GM18858 (cell line): ENCODE data around the gene SEMA3A.

ENCODE experiments used
- ATAC-seq: cut with Tn5 transposase; IDR thresholded peaks from one replicate; pipeline ENCODE4 v1.9.1; 2021; ENCODE audit not compliant: unreplicated experiment

SEMA3A gene

DNA sequence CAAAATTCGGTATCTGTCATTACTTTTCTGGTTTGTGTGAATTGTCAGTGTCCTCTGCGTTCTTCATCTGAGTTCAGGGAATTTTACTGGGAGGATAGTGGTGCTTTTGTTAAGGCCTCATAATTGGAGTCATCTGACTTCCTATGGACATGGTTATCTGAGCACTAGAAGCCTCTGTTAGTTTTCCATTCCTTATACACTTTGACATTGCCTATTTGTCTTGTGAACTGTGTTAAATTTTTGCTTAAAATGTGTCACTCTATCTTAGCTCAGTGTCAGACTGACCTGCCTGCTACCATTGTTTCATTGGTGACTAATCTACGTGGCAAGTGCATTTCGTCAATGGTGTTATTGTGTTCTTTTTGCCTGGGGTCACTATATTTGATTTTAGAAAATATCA is 253.3 kb downstream of the SEMA3A start:
- no peak for ATAC-seq

DNA sequence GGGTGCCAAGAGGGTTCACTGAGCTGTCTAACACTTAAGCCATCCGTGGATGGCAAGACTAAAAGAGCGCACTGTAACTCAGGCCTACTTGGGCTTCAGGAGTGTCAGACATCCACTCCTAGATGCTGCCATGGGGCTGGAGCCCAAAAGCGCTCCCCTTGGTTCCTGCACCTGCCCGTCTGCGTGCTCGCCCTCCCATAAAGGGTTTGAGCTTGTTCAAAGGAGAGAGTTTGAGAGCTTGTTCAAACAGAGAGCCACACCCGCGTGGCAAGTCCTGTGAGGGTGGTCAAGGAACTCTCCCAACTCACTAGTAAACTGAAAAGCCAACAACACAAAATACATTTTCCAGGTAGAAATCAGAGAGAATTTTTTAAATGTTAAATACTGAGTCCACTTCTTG is 256.7 kb downstream of the SEMA3A start:
- no peak for ATAC-seq

DNA sequence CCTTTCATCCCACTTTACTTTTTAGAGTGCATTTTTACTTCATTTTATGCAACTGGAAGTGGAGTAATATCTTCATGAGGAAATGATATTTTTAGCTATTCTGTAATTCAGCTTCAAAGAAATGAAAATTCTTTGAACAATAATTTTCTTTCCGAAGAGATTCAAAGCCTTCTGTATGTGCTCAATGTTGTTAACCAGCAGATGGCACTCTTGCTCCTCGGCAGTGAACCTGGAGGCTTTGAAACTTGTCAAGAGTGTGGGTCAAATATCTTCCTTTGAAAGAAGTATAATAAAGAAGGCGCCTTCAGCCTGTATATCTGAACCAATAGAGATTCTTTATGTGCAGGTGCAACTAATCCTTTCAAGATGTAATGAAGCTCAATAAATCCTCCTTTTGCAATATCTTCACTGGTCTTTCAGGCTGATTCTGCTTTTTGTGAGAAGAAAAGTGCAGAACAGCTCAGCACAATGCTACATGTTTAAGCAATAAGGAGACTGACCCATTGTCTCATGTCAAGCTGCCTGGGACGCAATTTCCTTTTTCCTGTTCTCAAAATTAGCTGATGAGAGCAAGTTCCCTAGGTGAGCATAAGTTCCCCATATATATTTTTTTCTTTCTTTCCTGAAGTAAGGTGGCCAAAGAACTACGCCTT is 258.4 kb downstream of the SEMA3A start:
- peak; percentile 90 for ATAC-seq

DNA sequence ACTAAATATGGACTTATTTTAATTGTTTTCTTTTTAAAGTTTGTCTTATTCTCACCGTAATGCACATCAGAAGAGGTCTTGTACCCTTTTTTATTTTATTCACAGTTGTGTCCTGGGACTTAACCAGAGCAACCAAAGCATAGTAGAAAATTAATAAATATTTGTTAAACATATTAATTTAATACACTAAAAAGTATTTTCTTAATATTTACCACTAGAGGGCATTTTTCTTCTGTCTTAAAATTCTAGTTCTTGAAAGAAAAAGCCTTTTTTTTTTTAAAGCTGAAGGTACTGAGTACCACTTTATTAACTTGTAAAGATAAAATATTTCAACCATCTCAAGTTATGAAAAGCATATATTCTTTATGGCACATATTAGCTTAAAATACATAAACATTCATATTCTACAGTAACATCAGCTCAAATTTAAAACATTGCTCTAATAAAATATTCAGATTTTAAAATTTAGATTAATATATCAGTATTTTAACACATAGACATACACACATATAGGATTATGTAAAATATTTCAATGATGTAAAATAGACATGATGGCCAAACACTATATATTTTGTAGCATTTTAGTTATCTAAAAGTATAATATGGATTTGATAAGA is 260.4 kb downstream of the SEMA3A start:
- no peak for ATAC-seq

DNA sequence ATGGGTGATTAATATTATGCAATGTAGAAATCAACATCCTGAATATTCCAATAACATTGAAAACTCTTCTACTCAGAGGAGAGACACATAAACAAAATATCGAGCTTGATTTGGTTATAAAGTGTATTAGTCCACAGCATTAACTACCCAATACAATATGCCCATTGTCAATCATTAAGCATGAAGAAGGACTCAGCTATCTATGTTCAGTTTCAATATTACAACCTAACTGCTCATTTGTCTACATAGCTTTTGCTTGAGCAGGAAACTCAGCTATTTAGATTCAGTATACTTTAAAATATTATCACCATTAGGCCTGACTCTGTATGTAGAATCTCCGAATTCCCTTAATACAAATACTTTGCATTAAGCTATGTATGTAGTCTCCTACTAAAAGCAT is 262.6 kb downstream of the SEMA3A start:
- ATAC-seq: no peak

DNA sequence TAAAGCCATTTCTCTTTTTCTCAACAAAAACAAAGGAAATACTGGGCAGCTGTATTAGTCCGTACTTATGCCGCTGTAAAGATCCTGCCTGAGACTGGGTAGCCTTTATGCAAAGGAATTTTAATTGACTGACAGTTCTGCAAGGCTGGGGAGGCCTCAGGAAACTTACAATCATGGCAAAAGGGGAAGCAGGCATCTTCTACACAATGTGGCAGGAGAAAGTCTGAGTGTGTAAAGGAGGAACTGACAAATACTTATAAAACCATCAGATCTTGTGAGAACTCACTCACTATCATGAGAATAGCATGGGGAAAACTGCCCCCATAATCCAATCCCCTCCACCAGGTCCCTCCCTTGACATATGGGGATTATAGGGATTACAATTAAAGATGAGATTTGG is 264.3 kb downstream of the SEMA3A start:
- ATAC-seq: no peak

DNA sequence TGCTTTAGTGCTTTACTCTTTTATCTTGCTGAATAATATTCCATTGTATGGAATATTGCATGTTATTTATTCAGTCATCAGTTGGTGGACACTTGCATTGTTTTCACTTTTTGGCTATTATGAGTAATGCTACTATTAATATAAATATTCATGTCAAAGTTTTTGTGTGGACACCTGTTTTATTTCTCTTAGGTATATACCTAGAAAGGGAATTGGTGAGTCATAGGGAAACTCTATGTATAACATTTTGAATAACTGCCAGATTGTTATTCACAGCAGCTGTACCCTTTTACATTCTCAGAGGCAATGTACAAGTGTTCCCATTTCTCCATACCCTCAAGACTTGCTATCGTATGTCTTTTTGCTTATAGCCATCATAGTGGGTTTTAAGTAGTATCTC is 268.7 kb downstream of the SEMA3A start:
- peak; percentile 80 for ATAC-seq

DNA sequence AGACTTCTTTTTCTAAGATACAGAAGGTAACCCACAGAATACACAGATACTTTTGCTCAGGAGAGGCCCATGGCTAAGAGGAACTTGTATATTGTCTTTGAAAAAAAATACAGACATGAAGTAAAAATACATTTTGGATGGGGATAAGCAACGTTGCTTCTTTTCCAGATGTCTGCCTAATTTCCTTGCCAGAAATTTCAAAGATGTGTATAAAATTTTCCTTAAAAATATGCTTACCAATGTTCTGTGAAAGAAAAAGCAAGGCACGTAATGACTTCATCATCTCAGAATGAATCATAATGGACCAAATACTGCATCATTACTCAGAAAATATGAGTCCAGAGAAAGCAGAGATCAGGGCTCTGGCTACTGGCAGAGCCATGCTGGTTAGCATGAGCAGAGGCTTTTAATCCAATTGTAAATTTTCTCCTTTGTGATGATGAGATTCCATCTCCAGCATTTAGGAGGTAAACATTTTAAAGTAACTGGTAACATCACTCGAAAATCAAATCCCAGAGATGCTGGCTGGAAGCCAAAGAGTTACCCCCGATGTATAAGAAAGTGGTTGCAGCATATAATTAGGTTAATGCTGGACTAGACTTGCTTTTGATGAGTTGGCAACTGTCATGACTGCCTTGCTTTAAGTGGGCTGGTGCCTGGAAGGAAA is 272.5 kb downstream of the SEMA3A start:
- no peak for ATAC-seq

DNA sequence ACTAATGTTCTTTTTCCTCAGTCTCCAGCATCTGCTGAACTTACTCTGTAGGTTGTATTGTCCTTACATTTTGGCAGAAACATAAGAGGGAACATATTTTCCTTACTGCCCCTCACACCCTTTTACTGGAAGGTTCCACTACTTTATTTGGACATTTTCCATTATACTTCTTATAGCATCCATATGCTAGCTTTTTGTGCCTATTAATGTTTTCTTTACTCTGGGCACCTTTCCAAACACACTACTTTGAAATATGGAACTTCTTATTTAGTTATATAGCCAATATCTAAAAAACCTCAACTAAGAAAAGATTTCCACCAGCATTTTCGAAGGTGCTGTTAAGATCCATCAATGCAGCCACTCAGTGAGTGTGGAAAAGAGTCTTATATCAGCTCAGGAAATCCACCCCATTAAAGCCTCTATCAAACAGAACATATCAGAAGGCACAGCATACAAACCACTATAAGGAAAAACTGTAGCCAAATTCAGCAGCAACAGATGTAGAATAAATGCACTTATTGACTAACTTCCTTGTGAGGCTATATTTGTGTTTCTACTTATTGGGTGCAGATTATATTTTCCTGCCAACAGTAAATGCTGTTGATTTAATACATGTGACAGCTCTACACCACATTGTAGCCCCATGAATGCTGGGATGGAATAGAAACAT is 273.2 kb downstream of the SEMA3A start:
- ATAC-seq: no peak

DNA sequence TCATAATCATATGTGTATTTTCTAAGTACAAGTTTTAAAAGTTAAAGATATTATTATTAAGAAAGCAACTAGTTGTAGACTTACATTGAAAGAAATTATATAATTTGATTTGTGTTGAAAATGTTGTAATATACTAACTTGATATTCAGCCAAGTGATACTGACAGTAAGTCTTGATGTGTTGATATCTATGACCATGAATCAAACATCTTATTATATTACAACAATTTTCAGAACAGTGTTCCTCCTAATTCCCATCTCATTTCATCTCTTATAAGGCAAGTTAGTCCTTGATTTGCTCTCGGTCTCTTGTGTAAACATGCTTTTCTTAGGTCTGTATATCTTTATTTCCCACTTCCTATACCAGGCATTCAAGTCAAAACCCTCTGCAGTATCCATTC is 276.4 kb downstream of the SEMA3A start:
- ATAC-seq: no peak

DNA sequence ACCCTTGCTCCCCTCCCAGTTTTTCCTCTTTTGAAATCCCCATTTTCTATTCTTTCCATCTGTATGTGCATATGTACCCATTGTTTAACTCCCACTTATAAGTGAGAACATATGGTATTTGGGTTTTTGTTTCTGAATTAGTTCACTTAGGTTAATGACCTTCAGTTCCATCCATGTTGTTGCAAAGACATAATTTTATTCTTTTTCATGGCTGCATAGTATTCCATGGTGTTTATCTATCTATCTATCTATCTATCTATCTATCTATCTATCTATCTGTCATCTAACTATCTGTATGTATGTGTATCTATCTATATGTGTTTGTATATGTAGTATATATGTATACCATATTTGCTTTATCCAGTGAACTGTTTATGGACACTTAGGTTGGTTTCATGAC is 281.4 kb downstream of the SEMA3A start:
- ATAC-seq: no peak

DNA sequence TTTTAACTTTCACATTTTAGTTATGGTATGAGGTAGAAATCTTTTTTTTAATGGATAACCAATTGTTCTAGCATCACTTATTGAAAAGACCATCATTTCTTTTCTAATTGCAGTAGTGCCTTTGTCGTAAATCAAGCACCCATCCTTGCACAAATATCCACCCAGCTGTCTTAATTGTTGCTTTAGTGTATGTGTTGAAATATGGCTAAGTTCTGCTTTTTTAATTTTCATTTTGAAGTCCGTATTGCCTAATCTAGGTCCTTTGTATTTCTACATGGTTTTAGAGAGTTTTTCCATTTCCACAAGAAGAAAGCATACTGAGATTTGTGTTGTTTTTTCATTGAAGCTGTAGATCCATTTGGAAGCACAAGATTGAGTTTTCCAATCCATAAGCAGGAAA is 286.1 kb downstream of the SEMA3A start:
- no peak for ATAC-seq
